NCI-H1092 (cell line): ENCODE data around the gene FREY1.
A peak's percentile ranks its signal among the peaks of the same experiment; 100 is the strongest.

ENCODE experiments used
- DNase-seq: peaks from one replicate; lab custom pipeline; 2025; lab: John Stamatoyannopoulos, UW

FREY1 gene

DNA sequence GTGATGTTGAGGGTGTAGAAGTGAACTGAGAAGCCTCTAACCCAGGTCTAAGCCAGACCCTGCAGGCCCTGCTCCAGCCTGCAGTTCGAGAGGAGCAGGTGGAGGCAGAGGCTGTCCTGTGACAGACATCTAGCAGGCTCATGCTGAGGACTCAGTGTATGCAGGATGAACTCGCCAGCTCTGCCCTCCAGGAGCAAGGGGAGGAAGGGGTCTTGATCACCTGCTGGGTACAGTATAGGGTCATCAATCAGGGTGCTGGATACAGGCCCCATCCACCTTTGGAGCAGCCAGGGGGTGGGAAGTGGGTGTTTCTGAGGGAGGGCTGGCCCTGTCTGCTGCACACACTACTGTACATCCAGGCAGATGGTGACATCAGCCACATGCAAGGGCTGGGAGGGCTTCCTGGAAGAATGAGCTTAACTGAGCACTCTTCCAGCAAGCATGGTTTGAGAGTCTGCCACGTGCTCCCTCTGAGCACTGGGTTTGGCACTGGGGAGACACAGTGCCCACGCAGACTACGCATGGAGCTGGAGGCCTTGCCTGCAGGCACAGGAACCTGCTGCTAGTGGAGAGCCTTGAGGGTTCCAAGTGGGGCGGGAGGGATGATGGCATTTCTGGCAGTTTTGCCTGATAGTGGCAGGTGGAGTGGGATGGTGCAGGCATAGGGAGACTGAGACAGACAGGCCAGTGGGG is 12.4 kb downstream of the FREY1 start:
- no peak for DNase-seq

DNA sequence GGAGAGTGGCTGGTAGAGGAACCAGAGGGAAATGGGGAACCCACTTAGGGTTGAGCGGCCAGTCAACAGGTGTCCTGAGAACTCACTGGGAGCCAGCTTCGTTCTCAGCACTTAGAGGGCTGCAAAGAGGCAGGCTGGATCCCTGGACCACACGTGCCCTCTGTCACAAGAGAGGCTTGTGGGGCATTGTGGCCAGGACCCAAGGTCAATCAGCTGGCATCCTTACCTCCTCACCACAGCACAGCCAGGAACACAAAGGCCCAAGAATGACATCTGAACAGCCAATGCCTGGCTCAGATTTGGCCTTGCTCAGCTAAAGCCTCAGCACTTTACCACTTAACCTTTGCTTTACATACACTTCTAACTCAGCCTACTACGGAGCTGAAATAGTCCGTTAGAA is 14.2 kb downstream of the FREY1 start:
- no peak for DNase-seq

DNA sequence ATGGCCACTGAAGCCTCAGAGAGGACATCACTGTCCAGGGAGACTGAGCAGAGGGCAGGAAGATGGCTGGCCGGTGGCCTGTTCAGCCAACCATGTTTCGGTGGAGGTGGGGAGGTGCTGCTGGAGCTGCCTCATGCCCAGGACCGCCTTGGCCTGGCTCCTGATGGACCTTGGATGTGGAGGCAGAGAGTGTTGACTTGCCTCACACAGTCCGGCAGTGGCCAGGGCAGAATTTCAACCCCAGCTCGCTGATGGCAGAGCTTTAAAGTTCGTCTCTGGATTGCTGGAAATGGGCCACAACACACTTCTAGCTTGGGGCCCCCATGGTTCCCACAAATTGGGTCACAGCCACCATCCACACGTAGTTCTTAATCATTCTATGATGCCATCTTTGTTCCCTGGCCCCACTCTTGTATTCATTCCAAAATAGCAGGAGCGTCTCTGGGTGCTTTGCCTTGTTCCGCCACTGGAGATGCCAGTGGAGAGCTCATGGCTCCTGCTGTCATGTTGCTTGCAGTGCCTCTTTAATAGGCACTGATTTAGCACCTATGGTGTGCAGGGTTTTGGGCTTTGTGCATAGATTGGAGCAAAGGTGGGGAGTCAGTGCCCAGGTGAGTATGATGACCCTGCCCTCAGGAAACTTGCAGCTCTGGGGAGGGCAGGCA is 16.1 kb downstream of the FREY1 start:
- DNase-seq: no peak

DNA sequence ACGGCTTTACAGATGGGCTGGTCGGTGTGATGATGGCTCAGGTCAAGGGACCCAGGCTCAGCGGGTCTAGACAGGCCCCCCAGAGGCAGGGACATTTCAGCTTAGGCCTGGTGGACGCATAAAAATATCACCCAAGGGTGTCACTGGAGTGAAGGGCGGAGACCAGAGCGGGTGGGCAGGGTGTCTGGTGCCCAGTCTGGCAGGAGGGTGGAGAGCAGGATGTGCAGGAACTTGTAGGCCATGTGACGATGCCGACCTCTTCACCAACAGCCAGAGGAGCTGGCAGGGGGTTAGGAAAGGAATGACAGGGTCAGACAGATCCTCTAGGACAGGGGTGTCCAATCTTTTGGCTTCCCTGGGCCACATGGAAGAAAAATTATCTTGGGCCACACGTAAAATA is 17.1 kb downstream of the FREY1 start:
- no peak for DNase-seq

DNA sequence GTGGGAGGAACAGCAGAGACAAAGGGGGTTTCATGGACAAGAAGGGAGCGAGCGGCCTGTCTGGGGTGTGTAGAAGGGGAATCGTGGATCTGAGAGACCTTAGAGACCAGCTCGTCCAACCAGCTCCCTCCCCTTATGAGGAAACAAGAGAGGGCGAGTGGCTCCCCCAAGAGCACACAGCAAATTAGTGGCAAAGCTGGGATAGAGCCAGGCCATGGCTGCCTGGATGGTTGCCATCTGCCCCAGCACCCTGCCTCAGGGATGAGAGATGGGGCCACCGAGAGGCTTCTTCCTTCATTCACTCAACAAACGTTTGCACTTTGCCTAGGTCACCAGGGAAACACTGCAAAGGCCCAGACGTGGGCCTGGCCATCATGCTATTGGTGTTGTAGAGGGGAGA is 17.5 kb downstream of the FREY1 start:
- DNase-seq: no peak

DNA sequence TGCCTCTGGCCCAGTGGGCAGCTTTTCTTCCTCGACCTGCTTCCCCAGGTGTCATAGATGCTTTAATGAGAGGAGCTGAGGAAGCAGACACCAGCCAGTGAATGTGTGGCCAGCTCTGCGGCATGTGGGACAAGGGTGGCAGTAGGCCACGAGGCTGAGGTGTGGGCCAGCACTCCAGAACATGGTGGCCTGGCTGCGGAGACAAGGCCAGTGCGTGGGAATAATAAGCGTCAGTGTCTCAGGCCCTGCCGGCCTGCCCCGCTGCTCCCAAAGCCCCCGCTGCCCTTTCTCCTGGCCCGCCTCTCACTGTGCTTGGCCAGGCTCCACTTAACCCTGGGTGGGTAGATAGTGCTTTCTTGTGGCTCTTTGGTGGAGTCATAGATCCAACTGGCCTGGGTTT is 19.5 kb downstream of the FREY1 start:
- no peak for DNase-seq

DNA sequence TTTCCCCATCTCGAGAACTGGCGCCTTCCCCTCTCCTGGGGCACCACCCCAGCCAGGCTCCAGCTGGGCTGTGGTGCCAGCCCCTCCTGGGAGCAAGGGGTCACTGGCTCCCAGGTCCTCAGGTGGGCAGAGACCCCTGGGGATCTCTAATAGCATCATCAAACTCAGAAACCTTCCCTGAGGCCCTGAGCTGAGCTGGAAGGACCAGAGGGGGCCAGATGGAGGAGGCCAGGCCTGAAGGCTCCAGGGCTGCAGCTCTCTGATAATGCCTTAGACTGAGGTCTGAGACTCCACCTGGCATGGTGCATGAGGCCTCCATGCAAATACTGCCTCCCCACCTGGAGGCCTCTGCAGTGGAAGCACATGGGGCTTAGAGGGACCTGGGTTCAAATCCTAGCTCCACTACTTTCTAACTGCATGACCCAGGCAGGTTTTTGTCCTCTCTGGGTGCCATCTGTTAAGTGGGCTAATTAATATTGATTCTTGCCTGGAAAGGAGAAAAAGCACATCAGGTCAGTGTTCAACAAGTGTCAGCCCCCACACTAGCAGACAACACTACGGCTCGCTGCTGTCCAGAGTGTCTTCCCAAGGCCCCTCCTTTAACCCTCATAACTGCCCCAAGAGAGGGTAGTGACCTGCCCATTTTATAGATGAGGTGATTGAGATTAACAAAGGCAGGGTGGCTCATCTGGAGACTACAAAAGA is 20.1 kb downstream of the FREY1 start:
- DNase-seq: no peak

DNA sequence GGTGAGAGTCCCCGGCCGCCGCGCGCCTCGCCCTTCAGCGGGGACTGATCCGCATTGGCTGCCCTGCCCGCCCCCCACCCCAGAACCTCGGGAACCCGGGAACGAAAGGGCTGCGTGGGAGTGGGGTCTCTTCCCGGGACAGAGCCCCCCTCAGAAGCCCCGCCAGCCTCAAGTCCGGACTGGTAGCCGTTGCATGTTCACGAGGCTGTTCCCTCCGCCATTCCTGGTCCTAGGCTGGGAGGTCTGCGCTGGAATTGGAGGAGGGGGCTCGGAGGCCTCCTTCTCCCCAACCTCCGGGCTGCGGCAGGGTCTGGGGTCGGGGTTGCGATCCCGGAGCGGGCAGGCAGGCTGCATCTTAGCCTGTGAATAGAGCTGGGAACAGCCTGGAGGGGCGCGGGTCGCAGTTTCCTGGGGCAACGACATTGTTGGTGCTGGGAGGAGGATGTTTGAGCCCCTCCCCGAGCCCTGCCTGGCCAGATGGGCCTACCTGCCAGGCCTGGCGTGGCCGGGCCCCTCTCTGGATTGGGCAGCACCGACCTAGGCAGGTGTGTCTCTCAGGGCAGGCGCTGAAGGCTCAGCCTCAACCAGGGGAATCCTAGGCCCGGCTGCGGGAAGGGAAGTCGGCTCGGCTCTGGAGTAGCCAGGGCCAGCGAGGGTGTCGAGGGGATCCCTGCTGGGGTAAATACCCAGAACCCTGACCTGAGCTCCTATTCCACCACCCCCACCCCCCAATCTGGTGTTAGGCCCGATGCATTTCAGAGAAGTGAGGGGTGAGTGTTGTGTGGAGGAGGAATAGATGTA is 20.9 kb downstream of the FREY1 start:
- peak; percentile 12 for DNase-seq

DNA sequence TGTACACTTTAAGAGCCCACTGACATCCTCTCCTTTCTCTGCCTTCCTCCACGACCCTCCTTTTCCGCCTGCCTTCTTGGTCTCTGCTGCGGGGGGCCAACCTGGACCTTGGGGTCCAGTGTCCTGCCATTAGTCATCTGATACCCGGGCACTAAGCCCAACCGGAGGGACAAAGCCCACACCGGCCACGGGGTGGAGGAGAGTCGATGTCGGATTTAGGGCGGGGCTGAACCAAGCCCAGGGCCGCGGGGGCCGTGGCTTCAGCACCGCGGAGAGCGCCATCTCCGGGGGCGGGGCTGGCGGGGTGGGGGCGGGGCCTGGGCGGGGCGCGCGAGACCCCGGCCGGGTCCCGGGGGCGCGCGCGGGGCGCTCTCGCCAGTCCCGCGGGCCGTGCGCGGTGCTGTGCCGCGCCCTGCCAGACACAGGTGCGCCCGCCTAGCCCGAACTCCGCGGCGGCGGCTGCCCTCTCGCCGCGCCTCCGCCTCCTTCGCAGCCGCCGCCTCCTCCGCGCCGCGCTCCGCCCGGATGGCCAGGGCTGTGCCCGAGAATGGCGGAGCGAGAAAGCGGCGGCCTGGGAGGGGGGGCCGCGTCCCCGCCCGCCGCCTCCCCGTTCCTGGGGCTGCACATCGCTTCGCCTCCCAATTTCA is 21.7 kb downstream of the FREY1 start, which contains the start of gene MAPK8IP1:
TSS of gene MAPK8IP1 (plus strand) at position 378 of the 647 bp plus-strand sequence. CDS start at position 548, 170 bp downstream.
- peak; percentile 55 for DNase-seq

DNA sequence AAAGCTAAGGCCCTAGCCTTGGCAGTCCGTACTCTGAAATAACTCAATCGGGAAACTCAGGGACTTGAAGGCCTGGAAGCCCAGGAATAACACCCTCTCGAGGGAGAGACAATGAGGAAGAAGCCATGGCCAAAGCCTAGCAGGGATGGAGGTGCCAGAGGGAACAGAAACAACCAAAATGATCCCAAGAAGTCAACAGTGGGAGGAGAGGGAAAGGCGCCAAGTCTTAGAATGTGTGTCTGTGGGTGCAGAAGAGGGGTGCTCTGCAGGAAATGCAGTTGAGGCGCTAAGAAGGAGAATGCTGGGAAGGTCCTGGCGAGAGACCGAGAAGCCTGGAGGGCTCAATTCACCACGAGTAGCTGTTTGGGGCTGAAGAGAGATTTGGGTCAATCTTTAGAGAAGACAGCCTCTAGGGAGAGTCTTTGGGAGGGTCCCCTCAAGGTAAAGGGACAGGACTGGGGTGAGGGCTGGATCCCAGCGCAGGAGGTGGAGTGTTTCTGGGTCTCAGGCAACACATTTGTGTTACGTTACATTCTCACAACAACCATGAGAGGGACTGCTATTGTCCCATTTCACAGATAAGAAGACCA is 22.4 kb downstream of the FREY1 start:
- no peak for DNase-seq

DNA sequence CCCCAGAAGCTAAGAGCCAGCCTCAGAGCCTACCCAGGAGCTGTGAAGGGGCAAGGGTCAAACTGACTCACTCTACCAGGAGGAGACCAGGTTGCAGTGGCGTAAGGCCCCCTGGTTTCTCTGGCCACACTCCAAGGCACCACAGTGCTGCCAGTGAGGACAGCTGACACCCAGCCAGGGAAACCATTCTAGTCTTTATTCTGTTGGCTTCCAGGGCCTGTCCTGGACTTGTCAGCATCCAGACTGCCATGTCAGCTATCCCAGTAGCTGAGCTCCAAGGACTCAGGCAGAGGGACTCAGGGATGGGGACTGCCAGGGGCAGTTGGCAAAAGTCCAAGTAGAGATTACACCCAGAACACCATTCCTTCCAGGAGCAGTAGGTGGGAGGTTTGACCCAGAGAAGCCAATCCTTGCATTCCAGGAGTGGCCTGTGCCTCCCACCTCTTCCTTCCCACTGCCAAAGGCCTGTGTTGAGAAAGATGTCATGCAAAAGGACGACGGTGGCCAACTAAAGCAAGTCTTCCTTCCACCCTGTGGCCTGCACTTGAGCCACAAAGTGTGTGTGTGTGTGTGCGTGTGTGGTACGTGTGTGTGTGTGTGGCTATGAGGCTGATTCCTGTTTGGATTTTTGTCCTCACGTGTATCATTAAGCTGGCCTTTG is 25.2 kb downstream of the FREY1 start:
- DNase-seq: no peak

DNA sequence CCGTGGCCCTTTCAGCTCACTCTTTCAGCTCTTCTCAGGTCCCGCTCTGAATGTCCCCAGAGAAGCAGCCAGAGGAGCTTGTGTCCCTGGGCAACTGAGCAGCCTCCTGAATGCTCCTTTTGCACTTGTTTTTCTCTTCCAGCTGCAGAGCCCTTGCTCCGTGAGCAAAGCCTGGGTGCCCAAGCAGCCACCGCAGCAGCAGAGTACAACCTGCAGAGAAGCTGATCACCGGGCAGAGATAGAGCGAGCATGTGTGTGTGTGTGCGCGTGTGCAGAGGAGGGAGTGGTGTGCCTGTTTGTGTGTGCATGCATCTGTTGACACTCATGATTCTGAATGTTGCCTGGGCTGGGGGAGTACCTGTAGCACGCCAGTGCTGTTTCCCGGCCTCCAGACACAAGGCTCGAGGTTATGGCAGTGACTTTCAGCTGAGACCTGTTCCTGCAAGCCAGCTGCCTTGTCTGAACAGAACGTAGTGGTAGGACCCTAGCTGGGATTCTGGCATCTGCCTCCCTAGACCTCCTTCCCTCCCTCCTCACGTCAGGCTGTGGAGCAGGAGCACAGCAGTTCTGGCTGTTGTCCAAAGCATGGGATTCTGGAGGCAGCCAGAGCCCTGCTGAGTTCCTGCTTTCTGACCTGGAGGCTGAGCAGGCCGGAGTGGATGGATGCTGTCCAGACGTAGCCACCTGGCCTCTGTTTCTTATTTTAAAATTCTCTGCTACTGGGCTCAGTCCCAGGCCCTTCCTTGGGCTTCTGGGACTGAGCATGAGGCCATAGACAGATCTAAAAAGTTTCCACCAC is 26.1 kb downstream of the FREY1 start:
- DNase-seq: peak; percentile 39

DNA sequence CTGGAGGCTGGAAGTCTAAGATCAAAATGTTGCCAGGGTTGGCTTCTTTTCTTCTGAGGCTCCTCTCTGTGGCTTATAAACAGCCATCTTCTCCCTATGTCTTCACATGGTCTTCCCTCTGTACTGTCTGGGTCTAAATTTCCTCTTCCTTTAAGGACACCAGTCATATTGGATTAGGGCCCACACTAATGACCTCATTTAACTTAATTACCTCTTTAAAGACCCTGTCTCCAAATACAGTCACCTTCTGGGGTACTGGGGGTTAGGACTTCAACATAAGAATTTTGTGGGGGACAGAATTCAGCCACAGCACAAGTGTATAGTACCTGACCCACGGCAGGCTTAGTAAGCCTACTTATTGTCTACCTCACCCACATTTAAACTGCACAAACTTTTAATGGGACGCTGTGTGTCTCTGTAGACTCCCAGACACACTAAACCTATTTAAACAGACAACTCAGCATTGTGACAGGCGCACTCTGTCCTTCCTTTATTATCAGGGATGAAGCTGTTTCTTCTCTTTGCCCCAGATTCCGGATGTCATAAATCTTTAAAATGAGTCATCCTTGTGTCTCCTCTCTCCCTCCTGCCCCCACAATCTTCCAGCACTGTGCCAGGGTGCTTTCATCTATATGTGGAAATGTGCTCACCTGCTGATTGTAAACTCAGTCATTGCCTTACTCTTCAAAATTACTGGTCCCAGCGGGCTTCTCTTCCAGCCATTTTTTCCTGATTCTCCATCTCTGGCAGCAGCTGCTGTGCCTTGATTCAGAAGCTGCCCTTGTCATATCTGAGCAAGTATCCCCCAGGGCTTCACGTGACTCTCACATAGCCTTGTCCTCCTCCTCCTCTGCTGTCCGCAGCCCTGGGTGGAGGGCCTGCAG is 27.0 kb downstream of the FREY1 start:
- DNase-seq: no peak

DNA sequence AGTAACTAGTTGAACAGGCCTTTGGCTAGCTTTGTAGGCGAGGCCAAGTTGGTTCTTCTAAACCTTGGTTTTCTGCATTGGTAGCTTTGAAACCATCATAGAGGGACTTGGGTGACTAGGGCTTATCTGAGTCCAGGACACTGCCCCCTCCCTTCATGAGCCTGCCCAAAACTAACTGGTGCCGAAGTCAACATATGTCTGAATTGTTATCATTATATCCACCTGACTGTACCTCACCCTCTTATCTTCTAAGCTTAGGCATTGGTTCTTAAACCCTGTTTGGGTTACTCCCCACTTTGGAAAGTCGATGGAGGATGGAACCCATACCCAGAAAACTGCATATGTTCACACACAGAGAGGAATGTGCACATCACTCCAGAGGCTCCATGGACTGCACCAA is 29.2 kb downstream of the FREY1 start:
- no peak for DNase-seq

DNA sequence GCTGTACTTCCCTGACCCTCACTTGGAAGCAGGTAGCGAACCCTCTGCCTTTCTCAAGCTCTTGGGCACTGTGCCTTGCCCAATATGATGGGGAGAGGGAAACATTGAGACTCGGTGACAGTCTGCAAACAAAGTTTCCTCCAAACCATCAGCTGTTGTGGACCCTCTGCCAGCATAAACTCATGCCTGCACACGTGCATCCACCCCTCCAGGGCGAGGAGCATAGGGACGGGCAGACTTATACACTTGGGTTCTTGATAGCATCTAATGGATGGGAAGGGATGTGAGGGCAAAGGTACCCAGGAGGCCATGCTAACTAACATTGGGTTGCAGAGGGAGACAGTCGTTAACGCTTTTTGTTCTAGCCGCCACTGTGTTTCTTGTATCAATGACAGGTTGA is 29.9 kb downstream of the FREY1 start:
- DNase-seq: no peak

DNA sequence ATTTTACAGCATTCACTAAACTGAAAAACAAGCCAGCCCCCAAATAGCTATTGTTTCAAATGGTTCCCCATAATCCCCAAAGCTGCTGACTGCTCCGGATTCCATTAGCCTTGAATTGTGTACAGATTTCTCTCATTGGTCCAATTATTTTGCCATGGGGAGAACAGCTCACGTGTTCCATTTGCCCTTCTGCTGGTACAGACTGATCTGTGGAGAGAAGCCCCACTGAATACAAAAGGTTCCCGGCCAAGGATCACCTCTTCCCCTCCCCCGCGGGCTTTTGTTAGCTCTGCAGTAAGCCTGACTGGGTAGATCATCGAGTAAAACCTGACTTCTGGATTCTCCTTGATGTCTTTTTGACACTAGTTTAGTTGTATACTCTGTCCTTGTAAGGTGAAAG is 30.7 kb downstream of the FREY1 start:
- DNase-seq: no peak

DNA sequence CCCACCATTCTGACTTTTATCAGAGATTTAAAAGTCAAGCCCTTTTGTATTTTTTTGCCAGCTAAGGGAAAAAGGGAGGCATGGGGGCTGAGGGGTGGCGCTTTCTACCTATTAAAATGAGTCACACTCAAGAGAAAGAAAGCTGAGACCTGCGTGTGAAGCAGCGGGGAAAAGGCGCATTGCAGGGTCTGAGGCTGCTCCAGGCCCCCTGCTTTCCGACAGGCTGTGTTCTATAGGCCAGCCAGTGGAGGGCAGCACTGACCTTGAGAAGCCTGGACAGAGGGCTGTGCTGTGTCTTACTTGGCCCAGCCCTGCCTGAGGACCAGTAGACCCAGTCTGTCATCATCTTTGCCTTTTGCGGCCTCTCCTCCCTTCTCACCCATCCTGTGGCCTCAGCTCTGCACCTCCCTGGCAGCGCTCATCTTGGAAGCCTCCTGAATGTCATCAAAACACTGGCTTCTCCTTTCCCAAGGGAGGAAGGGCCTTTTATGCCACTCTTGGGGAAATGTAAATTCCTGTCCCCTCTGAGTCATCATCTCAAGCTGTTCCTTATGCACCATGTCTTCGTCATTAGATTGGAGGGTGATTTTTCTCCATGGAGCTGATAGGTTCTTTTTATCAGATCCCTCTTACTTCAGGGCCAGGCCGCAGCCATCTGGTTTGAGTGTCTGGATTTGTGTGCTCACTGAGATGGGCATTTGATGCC is 34.3 kb downstream of the FREY1 start:
- peak; percentile 55 for DNase-seq

DNA sequence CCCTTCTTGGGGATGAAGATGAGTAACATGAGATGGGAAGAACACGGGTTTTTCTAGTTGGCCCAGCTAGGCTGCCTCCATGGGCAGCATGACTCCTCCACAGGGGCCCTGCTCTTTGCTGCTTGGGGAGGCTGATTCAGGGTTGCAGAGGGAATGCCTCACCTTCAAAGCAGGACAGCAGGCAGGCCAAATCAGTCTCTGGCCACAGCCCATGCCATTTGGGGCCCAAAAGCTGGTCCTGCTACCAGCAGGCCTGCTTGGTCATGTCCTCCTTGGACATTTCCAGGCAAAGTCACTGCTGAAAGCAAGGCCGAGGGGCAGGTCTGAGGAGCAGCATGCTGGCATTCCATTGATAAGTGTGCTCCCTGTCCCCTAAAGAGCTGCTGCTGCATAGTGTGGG is 35.4 kb downstream of the FREY1 start:
- DNase-seq: no peak
